Common myeloid progenitor, CD34-positive (primary cell): ENCODE results near the gene C1QL1.

Source experiments
- CTCF ChIA-PET: fragments of 350-600 bp; sonication (Branson Sonifier 250); formaldehyde crosslinking; loops from one replicate; lab custom pipeline; 2021; ENCODE audit warnings: antibody characterized with exemption; lab: Charles Lee
- POLR2A ChIA-PET: fragments of 350-600 bp; sonication (Branson Sonifier 250); formaldehyde crosslinking; loops from one replicate; lab custom pipeline; 2021; ENCODE audit warnings: antibody characterized with exemption; lab: Charles Lee
- DNase-seq, 3 donors: peaks; one replicate each; pipeline versions ENCODE4 v3.0.0 to v3.0.0-alpha.2; 2013
- H3K27ac ChIP-seq, 2 experiments: 1 replicate in 1 of 2; 2 replicates in 1 of 2; pipeline ENCODE4 v1.7.0; 2013; ENCODE audit warnings: inconsistent platforms in 2 of 2, low read length in 2 of 2, mild to moderate bottlenecking in 2 of 2, low read depth in 1 of 2, moderate library complexity in 1 of 2; ENCODE audit not compliant: severe bottlenecking in 2 of 2, insufficient read depth in 1 of 2, poor library complexity in 1 of 2
- H3K27me3 ChIP-seq, 5 experiments: replicated peaks in 2 of 5; 1 replicate in 3 of 5; 2 replicates in 2 of 5; pipeline versions ENCODE4 v1.6.1 to v1.7.0; 2013; ENCODE audit warnings: low read length in 4 of 5, mild to moderate bottlenecking in 2 of 5, moderate library complexity in 2 of 5, inconsistent platforms in 1 of 5; ENCODE audit not compliant: insufficient read depth in 5 of 5, control insufficient read depth in 4 of 5
- H3K36me3 ChIP-seq, 4 experiments: 1 replicate in 2 of 4; 2 replicates in 2 of 4; pipeline versions ENCODE4 v1.6.1 to v1.7.0; 2013; ENCODE audit warnings: low read length in 3 of 4, control low read depth in 1 of 4, mild to moderate bottlenecking in 1 of 4; ENCODE audit not compliant: control insufficient read depth in 4 of 4, insufficient read depth in 4 of 4
- H3K4me1 ChIP-seq, 4 experiments: 1 replicate in 3 of 4; 2 replicates in 1 of 4; pipeline versions ENCODE4 v1.6.1 to v1.7.1; 2013; ENCODE audit warnings: low read length in 3 of 4, mild to moderate bottlenecking in 3 of 4, control low read depth in 1 of 4, inconsistent platforms in 1 of 4, moderate library complexity in 1 of 4; ENCODE audit not compliant: control insufficient read depth in 4 of 4, insufficient read depth in 4 of 4; ENCODE audit errors: control extremely low read depth in 1 of 4
- H3K4me3 ChIP-seq, 7 experiments: 1 replicate in 4 of 7; 2 replicates in 3 of 7; pipeline versions ENCODE4 v1.5.1 to v1.7.0; 2013; ENCODE audit warnings: mild to moderate bottlenecking in 7 of 7, low read length in 6 of 7, moderate library complexity in 6 of 7, inconsistent platforms in 2 of 7, low read depth in 2 of 7, control low read depth in 1 of 7; ENCODE audit not compliant: insufficient read depth in 4 of 7, control insufficient read depth in 1 of 7; ENCODE audit errors: extremely low read depth in 1 of 7
- H3K9me3 ChIP-seq, 5 experiments: 1 replicate in 4 of 5; 2 replicates in 1 of 5; pipeline versions ENCODE4 v1.6.1 to v1.7.1; 2013; ENCODE audit warnings: low read length in 4 of 5, mild to moderate bottlenecking in 2 of 5, inconsistent platforms in 1 of 5, low read depth in 1 of 5, moderate library complexity in 1 of 5; ENCODE audit not compliant: control insufficient read depth in 4 of 5, insufficient read depth in 2 of 5; ENCODE audit errors: control extremely low read depth in 1 of 5
- WGBS: methylation state at CpG from one replicate; pipeline ENCODE4 v1.1.5; 2013; ENCODE audit not compliant: insufficient coverage; 5-methylcytosine and 5-hydroxymethylcytosine counted together

Gene C1QL1

GRCh38 chr17:44961921-44962350 lies 6.2 kb downstream of the C1QL1 start:
- H3K27ac ChIP-seq = no peak overlapping the region
- no peaks in the 10 kb centered on the region for H3K36me3 ChIP-seq
- peaks cover 0 to 10% (median 7%) of the 10 kb centered on the region in 4 experiments for H3K4me1 ChIP-seq
- no peak overlapping the region for H3K4me3 ChIP-seq
- ChIA-PET POLR2A (no interaction called here), CTCF (interaction anchor here (0.8 to 1.2 kb wide), 3 partner anchors 9 to 32 kb away, joined by 3 to 4 read pairs (median 3); no protein-coding TSS in a partner anchor)
- peaks cover 5 to 82% (median 32%) of the 10 kb centered on the region in 5 experiments for H3K27me3 ChIP-seq
- no peaks in the 10 kb centered on the region for H3K9me3 ChIP-seq
- 82% methylated on average over 2 of the region's 7 CpGs for WGBS
- DNase-seq = no peak

- H3K4me1 ChIP-seq = peaks cover 0 to 8% (median 6%) of the 10 kb centered on the region in 4 experiments
- H3K27me3 ChIP-seq = peaks cover 5 to 78% (median 32%) of the 10 kb centered on the region in 5 experiments
- no peak for DNase-seq
- ChIA-PET POLR2A (no interaction called here), CTCF (interaction anchor here (1.8 to 2.1 kb wide), 2 partner anchors 21 to 40 kb away, joined by 4 to 5 read pairs; no protein-coding TSS in a partner anchor)
- no peak overlapping the region for H3K4me3 ChIP-seq
- 91% methylated on average over 2 of the region's 2 CpGs for WGBS
- no peaks in the 10 kb centered on the region for H3K9me3 ChIP-seq
- H3K36me3 ChIP-seq = no peaks in the 10 kb centered on the region
- no peak overlapping the region for H3K27ac ChIP-seq
Observed at GRCh38 chr17:44960691-44961090, 7.4 kb downstream of the C1QL1 start.

- Histone ChIP-seq H3K4me3 (peak overlapping the region in 3 of 7 experiments; percentile 11 to 62 (median 48)), H3K9me3 (no peaks in the 10 kb centered on the region), H3K36me3 (no peaks in the 10 kb centered on the region), H3K4me1 (peaks cover 0 to 8% (median 6%) of the 10 kb centered on the region in 4 experiments), H3K27ac (no peak overlapping the region), H3K27me3 (peaks cover 5 to 77% (median 36%) of the 10 kb centered on the region in 5 experiments)
- ChIA-PET CTCF (interaction anchor here (0.7 to 2.1 kb wide), 3 partner anchors 20 to 89 kb away, joined by 4 to 5 read pairs (median 4); no protein-coding TSS in a partner anchor), POLR2A (no interaction called here)
- DNase-seq = peak in 2 of 3 donors; percentile 24 to 30
- WGBS = 10% methylated on average over 40 of the region's 56 CpGs
Observed at GRCh38 chr17:44959821-44960531, 8.1 kb downstream of the C1QL1 start.

- Histone ChIP-seq H3K27ac (no peak overlapping the region), H3K27me3 (peaks cover 5 to 57% (median 33%) of the 10 kb centered on the region in 5 experiments), H3K4me1 (peaks cover 0 to 8% (median 6%) of the 10 kb centered on the region in 4 experiments), H3K4me3 (no peak overlapping the region), H3K9me3 (no peaks in the 10 kb centered on the region), H3K36me3 (no peaks in the 10 kb centered on the region)
- 97% methylated on average over 6 of the region's 8 CpGs for WGBS
- ChIA-PET CTCF (interaction anchor here (1.2 to 1.6 kb wide), 3 partner anchors 8 to 37 kb away, joined by 3 to 5 read pairs (median 3); no protein-coding TSS in a partner anchor), POLR2A (no interaction called here)
- DNase-seq = no peak
Observed at GRCh38 chr17:44956998-44957981, 10.8 kb downstream of the C1QL1 start.

- no peak overlapping the region for H3K4me3 ChIP-seq
- no peaks in the 10 kb centered on the region for H3K9me3 ChIP-seq
- peaks cover 2 to 51% (median 26%) of the 10 kb centered on the region in 5 experiments for H3K27me3 ChIP-seq
- ChIA-PET CTCF (interaction anchor here (1.4 to 1.5 kb wide), 2 partner anchors 36 to 46 kb away, joined by 3 to 4 read pairs; no protein-coding TSS in a partner anchor), POLR2A (no interaction called here)
- no peak overlapping the region for H3K27ac ChIP-seq
- no peak for DNase-seq
- H3K4me1 ChIP-seq = peaks cover 0 to 8% (median 6%) of the 10 kb centered on the region in 4 experiments
- 97% methylated on average over 6 of the region's 8 CpGs for WGBS
- H3K36me3 ChIP-seq = no peaks in the 10 kb centered on the region
Observed at GRCh38 chr17:44955674-44956425, 12.3 kb downstream of the C1QL1 start.

- Histone ChIP-seq H3K27ac (no peak overlapping the region), H3K9me3 (no peaks in the 10 kb centered on the region), H3K36me3 (no peaks in the 10 kb centered on the region), H3K27me3 (peaks cover 0 to 23% (median 19%) of the 10 kb centered on the region in 5 experiments), H3K4me3 (no peak overlapping the region), H3K4me1 (peaks cover 0 to 4% (median 3%) of the 10 kb centered on the region in 4 experiments)
- ChIA-PET POLR2A (no interaction called here), CTCF (interaction anchor here (1.1 to 1.5 kb wide), 4 partner anchors 14 to 66 kb away, joined by 3 to 4 read pairs (median 3); no protein-coding TSS in a partner anchor)
- DNase-seq = no peak
- 89% methylated on average over 5 of the region's 6 CpGs for WGBS
Observed at GRCh38 chr17:44952946-44953475, 15.1 kb downstream of the C1QL1 start.
